Subcutaneous adipose tissue (tissue), 4 donors: ENCODE results near the gene SLC48A1. TPM values are rescaled to one million over a fixed set of nuclear protein-coding genes. Genes with fewer than 3 reads are reported as not detected.

Experiments used
- CTCF ChIP-seq: fragments of 450-650 bp; IDR thresholded peaks from one replicate; pipeline ENCODE4 v1.5.1; 2016; ENCODE audit warnings: low read depth, mild to moderate bottlenecking, control low read depth, antibody characterized with exemption, moderate library complexity
- total RNA-seq, 4 donors: library from RNA; depleted of rRNA; stranded (reverse); fragments of >200 nt; gene quantifications; one replicate each; pipeline ENCODE4 v1.1.0, GENCODE V29; 2016

SLC48A1 gene
- total RNA-seq, 4 donors from 2014 or later: 18.9 to 38.4 (median 21.4) TPM

DNA sequence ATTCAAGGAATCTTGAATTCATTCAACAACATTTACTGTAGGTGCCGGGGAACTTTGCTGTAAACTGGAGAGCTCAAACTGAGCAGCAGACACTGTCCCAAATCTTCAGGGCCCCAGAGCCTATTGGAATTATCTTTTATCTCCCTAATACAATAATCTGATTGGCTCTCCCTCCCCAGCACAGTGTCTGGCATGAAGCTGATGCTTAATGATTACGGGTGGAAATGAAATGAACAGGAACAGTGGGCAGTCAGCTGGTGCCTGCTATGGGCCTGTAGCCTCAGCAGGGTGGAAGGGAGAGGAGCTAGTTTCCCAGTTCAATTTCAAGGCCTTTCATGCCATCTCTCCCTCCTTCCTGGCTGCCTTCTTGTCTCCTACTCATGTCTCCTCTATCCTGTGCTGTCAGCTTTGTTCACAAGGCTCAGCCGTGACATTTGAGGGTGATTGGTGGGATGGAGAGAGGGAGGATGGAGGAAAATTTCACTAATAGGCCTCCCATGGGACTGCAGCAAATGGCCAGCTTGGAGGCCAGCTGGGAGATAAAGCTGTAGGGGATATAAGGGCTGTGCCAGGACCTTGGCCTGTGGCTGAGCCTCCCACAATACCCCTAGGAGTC lies 10.1 kb upstream of the SLC48A1 start:
- no peak for TF ChIP-seq CTCF

GRCh38 chr12:47763481-47764346 lies 9.3 kb upstream of the SLC48A1 start:
- TF ChIP-seq CTCF: no peak

DNA sequence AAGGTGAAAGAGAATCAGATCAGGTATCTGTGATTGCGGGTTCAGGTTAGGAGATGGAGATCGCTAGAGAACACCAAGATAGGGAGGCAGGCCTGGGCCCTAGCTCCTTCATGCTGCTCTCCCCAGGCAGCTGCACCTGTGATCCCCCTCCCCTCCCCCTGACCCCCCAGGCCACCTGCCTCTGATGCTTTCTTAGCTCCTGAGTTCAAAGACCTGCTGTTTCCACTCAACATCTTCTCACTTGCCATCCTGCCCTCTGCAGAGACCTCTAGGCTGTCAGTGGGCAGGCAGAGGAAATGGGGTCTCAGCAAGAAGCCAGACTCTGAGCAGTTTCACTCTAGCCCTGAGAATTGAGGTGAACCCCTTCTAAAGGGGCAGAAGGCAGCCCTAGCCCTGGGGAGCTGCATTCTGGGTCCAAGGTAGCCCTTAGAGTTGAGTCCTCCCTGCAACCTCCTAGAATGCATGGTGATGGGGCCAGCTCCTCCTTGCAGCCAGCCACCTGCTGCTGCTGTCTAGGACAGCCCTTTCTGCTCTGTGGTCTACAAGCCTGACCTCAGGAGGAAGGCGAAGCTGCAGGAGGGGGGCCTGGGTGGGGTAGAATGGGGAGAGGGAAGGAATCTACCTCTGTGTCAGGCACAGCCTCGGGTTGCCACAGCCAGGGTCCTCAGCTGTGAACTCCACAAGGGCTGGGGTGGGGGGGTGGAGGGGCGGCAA lies 6.4 kb upstream of the SLC48A1 start:
- TF ChIP-seq CTCF: no peak

DNA sequence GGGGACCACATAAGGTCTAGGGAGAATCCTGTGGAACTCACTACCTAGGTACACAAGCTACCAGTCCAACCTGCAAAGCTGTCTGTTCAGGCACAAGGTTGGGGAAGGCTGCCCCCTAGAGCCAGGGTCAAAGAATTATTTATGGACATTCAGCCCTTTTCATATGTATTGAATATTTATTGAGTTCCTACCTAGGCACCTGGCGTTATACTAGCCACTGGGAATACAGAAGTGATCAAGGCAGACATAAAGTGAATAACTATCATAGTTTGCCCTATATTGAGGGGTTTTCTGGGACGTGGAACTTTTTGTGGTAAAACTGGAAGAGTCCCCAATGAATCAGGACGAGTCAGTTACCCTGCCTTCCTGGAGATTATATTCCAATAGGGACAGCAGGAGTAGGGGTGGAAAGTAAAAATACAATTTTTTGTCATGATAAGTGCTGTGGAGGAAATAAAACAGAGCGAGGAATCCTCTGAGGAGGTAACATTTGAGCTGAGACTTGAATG lies 5.8 kb upstream of the SLC48A1 start:
- no peak for TF ChIP-seq CTCF

GRCh38 chr12:47768323-47768811 lies 4.7 kb upstream of the SLC48A1 start:
- TF ChIP-seq CTCF: no peak

DNA sequence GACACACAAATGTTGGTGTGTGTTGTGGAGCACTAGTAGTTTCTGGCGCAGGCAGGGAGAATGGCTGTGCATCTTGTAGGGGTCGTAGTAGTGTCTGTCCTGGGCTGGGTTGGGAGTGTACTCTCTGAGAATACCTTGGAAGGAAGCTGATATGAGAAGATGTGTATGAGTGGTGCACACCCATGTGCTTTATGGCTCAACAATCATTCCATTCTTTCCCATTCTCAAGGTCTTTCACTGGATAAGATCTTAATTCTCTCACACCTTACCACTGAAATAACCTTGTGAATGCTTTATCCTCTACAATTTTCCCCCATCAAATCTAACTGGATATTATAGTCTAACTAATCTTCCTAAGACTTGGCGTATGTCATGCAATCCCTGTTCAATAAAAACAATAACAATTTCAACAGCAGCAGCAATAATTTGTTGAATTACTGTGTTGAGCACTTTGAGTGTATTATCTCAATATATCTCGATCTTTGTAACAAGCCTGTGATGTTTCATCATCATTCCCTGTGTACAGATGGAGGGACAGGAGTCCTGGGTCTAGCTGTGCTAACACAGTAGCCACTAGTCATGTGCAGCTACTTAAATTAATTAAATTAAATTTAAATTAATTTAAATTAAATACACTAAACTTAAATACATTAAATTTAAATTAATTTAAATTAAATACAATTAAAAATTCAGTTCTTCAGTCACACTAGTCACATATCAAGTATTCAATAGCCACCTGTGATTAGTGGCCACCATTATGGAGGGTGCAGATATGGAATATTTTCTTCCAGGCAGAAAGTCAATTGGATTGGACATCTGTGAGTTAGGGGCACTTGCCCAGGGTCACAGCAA lies 3.6 kb upstream of the SLC48A1 start:
- TF ChIP-seq CTCF: no peak
